Superior temporal gyrus (tissue), 1 donor: ENCODE results near the gene ACOT11.
"Not testable (repeated sequence)": the region's sequence is repeated elsewhere in the genome, so short reads cannot be mapped to it uniquely, and the experiment has no call there.

ENCODE experiments used
- DNase-seq: peaks from one replicate; pipeline ENCODE4 v3.0.0-alpha.2; 2016; ENCODE audit errors: extremely low spot score

ACOT11 gene

DNA sequence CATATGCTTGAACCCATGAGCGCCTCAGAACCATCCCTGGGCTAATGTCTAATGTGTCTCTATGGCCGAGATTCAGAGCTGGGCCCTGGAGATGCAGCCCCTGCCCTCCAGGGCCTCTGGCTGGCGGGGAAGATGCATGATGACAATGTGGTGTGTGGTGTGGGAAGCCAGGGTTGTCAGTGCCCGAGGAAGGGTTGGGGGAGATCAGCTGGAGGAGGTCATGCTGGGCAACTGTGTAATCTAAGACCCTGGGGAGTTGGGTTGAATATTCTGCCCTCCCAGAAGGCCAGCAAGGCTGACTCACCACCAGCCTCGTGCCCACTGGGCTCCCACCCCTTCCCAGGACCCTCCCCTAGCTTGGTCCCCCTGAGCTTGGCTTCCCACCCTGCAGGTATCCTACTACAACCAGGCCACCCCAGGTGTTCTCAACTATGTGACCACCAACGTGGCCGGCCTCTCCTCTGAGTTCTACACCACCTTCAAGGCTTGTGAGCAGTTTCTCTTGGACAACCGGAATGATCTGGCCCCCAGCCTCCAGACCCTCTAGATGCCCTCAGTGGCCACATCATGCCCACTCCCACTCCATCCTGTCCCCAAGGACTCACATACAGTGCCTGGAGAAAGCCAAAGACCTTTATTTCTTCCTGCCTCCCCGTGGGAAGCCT lies 60.7 kb downstream of the ACOT11 start:
- no peak for DNase-seq

- DNase-seq: peak; percentile 33
These were observed 61.4 kb downstream of the ACOT11 start for GRCh38 chr1:54609301-54609921.

DNA sequence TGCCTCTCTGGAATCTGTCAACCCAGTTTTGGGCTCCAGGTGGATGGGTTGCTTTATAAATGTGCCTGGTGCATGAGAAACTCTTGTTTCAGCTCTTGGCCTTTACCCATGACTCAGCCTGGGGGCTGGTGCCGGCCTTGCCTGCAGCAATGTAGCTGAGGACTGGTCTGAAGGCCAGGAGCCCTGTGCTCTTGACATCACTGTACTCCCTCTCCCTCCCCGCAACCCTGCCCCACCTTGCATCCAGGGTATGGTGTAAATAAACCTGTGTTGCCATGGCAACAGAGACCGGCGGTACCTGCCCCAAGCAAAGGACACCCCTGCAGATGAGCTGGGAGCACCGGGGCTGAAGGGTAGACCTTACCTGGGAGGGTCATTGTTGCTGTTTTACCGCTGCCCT lies 62.0 kb downstream of the ACOT11 start:
- no peak for DNase-seq

DNA sequence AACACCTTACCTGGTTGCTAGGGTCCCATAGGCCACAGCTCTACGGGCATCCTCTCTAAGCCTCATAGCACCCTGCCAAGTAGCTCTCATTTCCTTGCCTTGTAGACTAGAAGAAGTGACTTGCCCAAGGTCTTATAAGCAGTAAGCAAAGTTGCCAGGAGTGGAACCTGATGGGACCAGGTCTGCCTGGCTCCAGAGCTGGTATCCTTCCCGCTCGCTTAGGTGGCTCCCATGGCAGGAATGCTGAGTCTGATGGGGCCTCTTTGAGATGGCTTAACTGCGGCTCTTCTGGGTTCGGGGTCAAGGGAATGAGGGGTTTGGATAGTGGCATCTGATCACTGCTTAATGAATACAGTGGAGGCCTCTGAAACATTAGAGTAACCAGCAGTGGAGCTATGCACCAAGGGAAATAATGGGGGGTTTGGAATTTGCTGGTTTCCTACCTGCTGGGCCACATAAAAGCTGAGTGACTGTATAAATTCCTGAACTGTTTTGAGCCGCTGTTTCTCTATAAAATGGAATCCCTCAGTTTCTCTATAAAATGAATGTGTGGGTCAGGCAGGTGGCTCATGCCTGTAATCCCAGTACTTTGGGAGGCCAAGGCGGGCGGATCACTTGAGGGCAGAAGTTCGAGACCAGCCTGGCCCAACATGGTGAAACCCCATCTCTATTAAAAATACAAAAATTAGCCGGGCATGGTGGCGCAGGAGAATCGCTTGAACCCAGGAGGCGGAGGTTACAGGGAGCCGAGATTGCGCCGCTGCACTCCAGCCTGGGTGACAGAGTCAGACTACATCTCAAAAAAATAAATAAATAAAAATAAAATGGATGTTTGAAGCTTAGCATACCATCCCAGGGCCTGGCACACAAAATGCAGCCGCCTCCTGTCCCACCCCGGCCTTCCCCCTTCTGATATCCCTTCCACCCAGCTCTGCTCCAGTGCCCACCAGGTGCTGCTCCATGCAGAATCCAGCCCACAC lies 62.9 kb downstream of the ACOT11 start:
- no peak for DNase-seq

DNA sequence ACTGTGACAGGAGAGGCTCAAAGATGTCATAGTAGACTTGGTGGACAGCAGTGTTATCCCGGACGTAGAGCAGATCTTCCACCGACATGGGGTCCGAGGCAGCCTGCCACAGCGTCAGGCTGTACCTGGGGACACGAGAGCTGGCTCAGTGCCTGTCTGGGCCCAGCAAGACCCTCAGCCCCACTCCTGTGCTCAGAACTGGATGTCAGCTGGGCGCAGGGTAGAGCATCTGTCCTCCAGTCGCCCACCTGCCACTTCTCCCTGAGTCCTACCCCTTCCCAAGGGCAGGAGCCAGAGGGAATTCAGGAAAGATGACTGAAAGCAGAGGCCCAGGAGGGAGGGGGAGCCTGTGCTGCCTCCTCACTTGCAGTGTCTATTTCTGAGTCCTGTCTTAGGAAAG lies 63.6 kb downstream of the ACOT11 start:
- no peak for DNase-seq

- DNase-seq: no peak
These were observed 66.0 kb downstream of the ACOT11 start for GRCh38 chr1:54614024-54614423.

DNA sequence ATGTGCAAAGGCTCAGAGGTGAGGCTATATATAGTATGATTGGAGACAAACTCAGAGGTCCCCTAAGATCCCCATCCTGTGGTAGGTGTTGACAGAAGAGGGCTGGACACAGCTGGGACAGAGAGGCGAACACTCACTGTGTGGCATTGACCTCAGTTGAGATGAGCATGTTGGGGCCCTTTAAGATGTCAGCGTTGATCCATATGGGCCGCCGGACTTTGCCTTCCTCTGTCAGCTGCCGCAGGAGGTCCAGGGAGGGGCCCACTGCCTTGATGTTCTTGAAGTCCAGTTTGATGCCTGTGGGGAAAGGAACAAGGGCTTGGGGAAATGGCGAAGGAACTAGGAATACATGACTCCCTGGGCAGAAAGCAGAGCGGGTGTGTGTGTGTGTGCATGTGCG lies 66.5 kb downstream of the ACOT11 start:
- no peak for DNase-seq

DNA sequence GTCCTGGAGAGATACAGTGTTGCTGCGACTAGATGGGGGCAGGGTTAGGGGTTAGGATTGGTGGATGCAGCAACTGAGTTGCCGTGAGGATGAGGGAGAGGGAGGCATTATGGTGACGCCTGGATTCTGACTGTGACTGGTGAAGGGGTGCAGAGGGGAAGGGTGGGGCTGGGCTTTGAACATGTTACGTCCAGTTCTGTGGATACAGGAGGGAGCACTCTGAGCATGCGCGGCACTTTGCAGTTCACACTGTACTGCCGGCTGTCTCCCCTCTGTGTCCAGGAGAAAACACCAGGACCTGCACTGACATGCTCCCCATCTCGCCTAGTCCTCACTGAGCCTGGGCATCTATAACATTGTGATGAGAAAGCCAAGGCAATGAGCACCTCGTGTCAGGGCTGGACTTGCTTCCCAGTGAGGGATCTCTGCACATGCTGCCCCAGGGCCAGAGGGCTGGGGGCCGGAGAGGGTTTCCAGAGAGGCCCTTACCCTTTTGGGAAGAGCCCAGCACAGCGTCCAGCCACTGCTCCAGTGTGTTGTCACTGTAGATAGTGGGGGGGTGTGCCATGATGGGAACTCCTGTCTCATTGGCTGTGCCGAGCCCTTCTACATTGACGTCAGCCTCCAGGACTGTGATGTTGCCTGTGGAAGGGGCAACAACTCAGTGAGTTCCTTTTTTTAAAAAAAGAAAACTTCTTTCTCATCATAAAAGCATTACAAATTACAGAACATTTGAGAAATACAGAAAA lies 67.7 kb downstream of the ACOT11 start:
- no peak for DNase-seq

DNA sequence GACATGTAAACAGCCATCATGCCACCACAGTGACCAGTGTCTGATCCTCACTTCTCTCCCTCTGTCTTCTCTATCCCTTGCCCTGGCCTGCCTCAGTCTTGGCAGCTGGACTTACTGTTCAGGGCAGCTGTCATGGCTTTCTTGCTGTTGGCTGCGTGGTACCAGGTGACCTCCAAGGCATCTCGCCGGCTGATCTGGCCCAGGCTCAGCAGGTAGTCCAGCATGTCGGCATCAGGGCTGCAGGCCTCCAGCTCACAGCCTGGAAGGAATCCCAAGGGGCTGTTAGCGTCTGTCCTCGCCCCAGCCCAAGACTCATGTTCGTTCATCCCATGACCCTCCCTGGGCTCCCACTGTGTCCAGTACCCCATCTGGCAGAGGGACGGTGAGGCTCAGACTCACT lies 71.7 kb downstream of the ACOT11 start:
- no peak for DNase-seq

DNA sequence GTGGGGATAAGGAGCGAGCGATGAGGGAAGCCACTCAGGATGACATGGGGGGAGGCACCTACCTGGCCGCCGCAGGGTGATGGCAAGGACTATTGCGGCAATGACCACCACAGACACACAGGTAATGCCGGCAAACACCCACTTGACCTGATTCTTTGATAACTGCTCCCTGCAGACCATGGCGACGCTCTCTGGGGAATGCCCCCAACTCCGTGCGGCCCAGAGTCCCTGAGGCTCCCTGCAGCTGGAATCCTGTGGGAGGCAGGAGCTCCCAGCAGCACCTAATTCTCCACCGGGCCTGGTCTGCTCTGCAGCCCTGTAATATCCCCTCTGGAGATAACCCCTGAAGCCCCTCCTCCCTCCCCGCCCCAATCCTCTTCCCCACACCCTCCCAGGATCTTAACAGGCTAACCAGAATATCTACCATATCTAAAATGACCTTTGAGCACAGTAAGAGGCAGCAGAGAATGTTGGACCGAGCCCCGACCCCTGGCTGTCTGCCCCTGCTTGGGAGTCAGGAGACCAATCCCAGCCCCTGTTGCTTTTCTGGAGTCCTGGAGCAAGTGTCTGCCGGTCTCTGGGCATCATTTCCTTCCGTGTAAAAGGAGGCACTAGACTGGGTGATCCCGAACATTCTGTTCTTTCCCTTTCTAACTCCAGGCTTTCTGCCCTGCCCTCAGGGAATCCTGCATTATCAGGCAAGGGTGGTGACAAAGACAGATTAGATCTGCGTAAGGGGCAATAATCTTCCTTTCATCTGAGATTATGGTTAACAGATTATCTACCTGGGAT lies 75.4 kb downstream of the ACOT11 start, which contains the start of gene FAM151A:
Gene FAM151A (minus strand): TSS at position 310 of the 792 bp plus-strand sequence. CDS start 130 bp downstream, at position 180.
- no peak for DNase-seq

- DNase-seq: no peak
These were observed 76.7 kb downstream of the ACOT11 start for GRCh38 chr1:54624466-54625464.

GRCh38 chr1:54627196-54627595 lies 79.2 kb downstream of the ACOT11 start:
- DNase-seq: no peak

DNA sequence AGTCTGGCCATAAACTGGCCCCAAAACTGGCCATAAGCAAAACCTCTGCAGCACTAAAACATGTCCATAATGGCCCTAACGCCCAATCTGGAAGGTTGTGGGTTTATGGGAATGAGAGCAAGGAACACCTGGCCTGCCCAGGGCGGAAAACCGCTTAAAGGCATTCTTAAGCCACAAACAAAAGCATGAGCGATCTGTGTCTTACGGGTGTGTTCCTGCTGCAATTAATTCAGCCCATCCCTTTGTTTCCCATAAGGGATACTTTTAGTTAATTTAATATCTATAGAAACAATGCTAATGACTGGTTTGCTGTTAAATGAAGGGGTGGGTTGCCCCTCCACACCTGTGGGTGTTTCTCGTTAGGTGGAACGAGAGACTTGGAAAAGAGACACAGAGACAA lies 87.8 kb downstream of the ACOT11 start:
- DNase-seq: not testable (repeated sequence)

DNA sequence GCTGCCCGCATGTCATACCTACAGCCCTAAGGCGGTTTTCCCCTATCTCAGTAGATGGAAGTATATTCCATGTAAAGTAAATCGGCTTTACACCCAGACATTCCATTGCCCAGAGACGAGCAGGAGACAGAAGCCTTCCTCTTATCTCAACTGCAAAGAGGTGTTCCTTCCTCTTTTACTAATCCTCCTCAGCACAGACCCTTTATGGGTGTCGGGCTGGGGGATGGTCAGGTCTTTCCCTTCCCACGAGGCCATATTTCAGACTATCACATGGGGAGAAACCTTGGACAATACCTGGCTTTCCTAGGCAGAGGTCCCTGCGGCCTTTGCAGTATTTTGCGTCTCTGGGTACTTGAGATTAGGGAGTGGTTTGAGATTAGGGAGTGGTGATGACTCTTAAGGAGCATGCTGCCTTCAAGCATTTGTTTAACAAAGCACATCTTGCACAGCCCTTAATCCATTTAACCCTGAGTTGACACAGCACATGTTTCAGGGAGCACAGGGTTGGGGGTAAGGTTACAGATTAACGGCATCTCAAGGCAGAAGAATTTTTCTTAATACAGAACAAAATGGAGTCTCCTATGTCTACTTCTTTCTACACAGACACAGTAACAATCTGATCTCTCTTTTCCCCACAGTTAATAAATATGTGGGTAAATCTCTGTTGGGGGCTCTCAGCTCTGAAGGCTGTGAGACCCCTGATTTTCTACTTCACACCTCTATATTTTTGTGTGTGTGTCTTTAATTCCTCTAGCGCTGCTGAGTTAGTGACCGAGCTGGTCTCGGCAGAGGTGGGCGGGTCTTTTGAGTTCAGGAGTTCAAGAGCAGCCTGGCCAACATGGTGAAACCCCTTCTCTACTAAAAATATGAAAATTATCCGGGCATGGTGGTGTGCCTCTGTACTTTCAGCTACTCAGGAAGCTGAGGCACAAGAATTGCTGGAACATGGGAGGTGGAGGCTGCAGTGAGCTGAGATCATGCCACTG lies 88.7 kb downstream of the ACOT11 start:
- not testable (repeated sequence) for DNase-seq

GRCh38 chr1:54640361-54640760 lies 92.3 kb downstream of the ACOT11 start:
- DNase-seq: no peak

DNA sequence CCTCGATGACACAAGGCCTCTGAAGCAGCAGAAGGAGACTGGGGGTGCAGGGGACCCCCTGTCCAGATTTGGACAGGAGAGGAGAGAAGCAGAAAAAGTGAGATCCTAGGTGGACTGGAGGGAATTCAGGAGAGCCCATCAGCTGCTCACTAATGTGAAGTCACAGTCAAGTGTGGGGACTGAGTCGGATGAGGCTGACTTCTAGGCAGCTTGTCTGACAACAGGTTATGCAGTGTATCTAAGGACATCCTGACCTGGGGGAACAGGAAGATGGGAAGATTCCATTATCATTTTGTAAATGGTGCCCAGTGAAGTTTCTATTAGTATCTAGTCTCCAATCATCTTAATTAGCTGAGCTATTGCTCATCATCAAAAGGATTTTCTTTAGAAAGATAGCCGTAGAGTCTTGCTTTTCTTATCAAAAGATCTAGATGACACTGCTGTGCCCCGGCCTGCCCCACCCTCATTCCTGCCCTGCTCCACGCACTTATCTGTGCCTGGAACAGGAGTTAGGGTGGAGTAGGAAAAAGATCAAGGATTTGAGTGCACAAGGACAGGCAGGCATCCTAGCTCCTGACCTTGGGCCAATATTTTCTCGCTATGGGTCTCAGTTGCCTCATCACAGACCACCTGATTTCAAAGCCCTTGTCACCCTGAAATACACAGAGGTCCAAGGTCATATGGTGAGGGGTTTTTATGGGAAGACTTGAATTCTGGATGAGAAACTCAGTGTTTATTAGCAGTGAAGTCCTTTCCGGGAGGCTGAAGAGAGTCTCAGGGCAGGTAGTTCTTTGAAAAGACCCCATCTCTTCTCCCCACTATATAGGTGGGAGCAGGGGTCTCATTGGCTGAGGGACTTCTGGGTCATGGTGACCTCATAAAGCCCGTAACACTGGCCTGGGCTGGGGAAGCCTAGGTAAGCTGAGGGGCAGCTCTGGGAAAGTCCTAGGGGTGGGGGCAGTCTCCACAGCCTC lies 93.1 kb downstream of the ACOT11 start, which contains the start of gene MROH7:
Gene MROH7 (plus strand): TSS at position 924 of the 974 bp plus-strand sequence. CDS start 11,141 bp downstream, outside the sequence.
- DNase-seq: no peak

- no peak for DNase-seq
These were observed 95.7 kb downstream of the ACOT11 start for GRCh38 chr1:54643736-54644135.
